HG02678 (cell line): ENCODE measurements around the gene CSTPP1.
"Not testable (repeated sequence)": the region's sequence is repeated elsewhere in the genome, so short reads cannot be mapped to it uniquely, and the experiment has no call there.

Experiments used
- ATAC-seq: cut with Tn5 transposase; IDR thresholded peaks from one replicate; pipeline ENCODE4 v1.9.1; 2021; ENCODE audit warnings: mild to moderate bottlenecking, moderate library complexity; ENCODE audit not compliant: unreplicated experiment

CSTPP1 gene

GRCh38 chr11:47189100-47189834, 252.7 kb downstream of the CSTPP1 start:
- ATAC-seq = no peak

GRCh38 chr11:47191137-47191536, 254.6 kb downstream of the CSTPP1 start:
- ATAC-seq = not testable (repeated sequence)

GRCh38 chr11:47192111-47192510, 255.6 kb downstream of the CSTPP1 start:
- no peak for ATAC-seq

GRCh38 chr11:47198161-47198560, 261.6 kb downstream of the CSTPP1 start:
- not testable (repeated sequence) for ATAC-seq

- ATAC-seq = no peak
Measured at GRCh38 chr11:47201015-47201414, 264.5 kb downstream of the CSTPP1 start.

GRCh38 chr11:47202576-47202975, 266.0 kb downstream of the CSTPP1 start:
- ATAC-seq = no peak

- ATAC-seq = no peak
Measured at GRCh38 chr11:47204637-47204989, 268.1 kb downstream of the CSTPP1 start.

- not testable (repeated sequence) for ATAC-seq
Measured at GRCh38 chr11:47206577-47206976, 270.0 kb downstream of the CSTPP1 start.

GRCh38 chr11:47207459-47207858, 270.9 kb downstream of the CSTPP1 start:
- ATAC-seq = no peak

- ATAC-seq = not testable (repeated sequence)
Measured at GRCh38 chr11:47208008-47208552, 271.5 kb downstream of the CSTPP1 start.

- ATAC-seq = no peak
Measured at GRCh38 chr11:47208628-47209027, 272.1 kb downstream of the CSTPP1 start.
